Epithelial cell of esophagus (primary cell): ENCODE measurements around the gene NCAPD2.

Experiments used
- DNase-seq: peaks from one replicate; pipeline ENCODE4 v3.0.0; 2010; ENCODE audit warnings: low read depth
- H3K4me3 ChIP-seq: 2 replicates; pipeline ENCODE4 v1.5.1; 2011; ENCODE audit warnings: mild to moderate bottlenecking, low read length, control low read depth
- CTCF ChIP-seq: IDR thresholded peaks from 2 replicates; pipeline ENCODE4 v1.5.1; 2011; ENCODE audit warnings: low read depth, mild to moderate bottlenecking, low read length, control low read depth, inconsistent platforms; ENCODE audit not compliant: insufficient read depth; ENCODE audit errors: missing control alignments

The NCAPD2 gene

DNA sequence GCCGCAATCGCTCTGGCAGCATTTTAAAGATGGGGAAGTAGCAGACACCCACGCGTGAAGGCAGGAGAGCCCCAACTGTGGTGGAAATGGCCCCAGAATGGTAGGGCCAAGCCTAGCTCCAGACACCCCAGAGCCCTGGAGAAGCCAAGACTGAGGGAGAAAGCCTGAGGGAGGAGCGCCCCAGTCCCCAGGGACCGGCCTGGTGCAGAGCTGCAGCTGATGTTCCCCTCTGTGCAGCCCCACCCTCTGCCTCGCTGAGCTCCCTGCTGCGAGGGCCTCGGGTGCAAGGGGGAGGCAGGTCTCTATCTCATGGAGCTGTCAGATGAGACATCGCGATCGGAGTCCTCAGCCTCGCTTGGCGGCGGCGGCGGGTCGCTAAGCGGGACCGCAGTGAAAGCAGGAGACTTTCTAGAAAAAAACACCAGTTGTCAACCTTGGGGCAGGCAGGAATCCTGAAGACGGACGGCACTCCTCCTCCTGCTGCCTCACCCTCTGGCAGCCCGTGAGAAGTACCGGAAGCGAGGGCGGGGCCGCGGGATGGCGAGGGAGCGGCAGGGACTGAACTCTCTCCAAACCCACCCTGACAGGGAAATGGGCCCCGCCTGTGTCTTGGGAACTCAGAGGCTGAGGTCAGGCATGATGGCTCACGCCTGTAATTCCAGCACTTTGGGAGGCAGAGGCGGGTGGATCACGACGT lies 46.4 kb downstream of the NCAPD2 start:
- peak; percentile 99 for DNase-seq
- peak overlapping the region; percentile 11 for H3K4me3 ChIP-seq
- TF ChIP-seq CTCF, result no peak

DNA sequence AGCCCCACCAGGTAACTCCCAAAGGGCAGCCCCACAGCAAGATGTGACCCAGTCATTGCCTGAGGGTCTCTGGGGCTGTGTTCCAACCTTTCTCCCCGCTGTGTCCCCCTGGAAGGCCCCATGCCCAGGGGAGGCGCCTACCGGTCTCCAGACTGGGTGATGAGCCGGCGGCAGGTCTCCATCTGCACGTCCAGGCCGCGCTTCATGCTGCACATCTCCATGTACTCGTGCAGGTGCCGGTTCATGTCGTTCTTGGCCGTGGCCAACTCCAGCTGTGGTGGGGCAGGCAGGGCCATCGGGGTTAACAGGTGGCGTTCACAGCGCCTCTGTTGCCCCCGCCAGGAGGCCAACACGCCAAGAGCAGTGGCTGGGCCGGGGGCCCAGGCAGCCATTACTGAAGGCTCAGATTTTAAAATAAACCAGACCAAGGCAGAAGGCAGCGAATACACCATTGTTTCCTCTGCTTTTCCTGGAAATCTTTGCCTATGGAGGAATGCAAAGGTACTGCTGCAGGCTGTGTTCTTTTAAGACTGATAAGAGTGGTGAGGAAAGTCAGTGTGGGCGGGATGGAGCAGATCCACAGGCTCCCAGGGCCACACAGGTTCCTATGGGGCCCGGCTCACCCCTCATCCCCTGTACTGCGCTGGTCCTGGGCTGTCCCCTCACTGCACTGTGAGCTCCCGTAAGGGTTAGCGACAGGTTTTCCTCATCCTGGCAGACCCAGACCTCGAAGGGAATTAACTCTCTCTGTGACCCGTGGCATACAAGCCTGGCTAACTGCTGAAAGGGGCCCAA lies 47.7 kb downstream of the NCAPD2 start:
- H3K4me3 ChIP-seq, result no peak overlapping the region
- no peak for TF ChIP-seq CTCF
- DNase-seq, result no peak

GRCh38 chr12:6542209-6543009 lies 48.5 kb downstream of the NCAPD2 start:
- H3K4me3 ChIP-seq, result no peak overlapping the region
- TF ChIP-seq CTCF, result no peak
- no peak for DNase-seq

- no peak for TF ChIP-seq CTCF
- DNase-seq, result no peak
- no peak overlapping the region for H3K4me3 ChIP-seq
These were observed 52.1 kb downstream of the NCAPD2 start for GRCh38 chr12:6546016-6546415.

- H3K4me3 ChIP-seq, result no peak overlapping the region
- no peak for DNase-seq
- TF ChIP-seq CTCF, result no peak
These were observed 53.7 kb downstream of the NCAPD2 start for GRCh38 chr12:6547566-6547965.

DNA sequence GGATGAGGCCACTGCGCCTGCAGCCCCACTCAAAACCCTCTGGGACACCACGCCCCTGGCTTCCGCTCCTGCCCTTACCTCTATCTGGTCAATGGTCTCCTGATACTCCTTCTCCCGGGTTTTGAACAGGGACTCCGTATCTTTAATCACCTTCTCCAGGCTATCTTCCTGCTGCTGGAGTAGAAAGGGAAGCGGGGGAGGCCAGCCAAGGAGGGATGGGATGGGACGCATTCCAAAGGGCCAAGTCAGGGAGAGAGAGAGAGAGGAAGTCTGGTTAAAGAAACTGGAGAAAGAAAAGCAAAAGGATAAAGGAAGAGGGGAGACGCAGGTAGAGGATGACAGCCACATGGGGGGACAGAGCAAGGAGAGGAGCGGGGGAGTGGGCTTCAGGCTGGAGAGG lies 54.1 kb downstream of the NCAPD2 start:
- DNase-seq, result peak; percentile 86
- no peak overlapping the region for H3K4me3 ChIP-seq
- no peak for TF ChIP-seq CTCF
